ENCODE measurements around the gene TPO. TPM values are rescaled to one million over a fixed set of nuclear protein-coding genes. Genes with fewer than 3 reads are reported as not detected.

Gene TPO
- total RNA-seq, 1 experiment from 2014 or later = not detected

DNA sequence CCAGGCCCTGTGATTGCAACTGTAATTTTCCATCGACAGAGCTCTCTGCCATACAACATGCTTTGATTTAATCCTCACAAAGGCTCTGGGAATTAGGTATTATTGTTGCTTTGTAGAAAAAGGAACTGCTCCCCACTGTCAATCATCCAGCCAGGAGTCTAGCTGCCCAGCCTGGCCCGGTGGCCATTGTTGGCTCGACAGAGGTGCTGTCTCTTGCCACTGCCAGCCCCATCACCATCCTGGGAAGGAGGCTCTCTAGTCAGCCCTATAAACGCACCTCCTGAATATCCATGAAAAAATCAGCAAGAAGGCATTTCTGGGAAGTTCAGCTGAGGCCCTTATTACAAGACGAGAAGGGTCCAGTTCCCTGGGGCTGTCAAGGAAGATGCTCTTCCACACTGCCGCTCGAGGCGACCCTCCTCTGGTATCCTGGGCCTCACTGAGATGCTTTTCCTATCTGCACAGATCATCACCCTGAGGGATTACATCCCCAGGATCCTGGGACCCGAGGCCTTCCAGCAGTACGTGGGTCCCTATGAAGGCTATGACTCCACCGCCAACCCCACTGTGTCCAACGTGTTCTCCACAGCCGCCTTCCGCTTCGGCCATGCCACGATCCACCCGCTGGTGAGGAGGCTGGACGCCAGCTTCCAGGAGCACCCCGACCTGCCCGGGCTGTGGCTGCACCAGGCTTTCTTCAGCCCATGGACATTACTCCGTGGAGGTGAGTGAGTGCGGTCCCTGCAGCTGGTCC lies 71.0 kb downstream of the TPO start:
- H3K9me3 ChIP-seq (ENCODE audit: control insufficient read depth, insufficient read depth, low read depth, low read length) = no peaks in the 10 kb centered on the region
- no peaks in the 10 kb centered on the region for H3K4me1 ChIP-seq (ENCODE audit: control insufficient read depth, insufficient read depth, low read length)
- POLR2A ChIA-PET = no interaction called here
- no peaks in the 10 kb centered on the region for H3K27me3 ChIP-seq (ENCODE audit: control insufficient read depth, insufficient read depth, low read length)
- CTCF ChIA-PET = no interaction called here
- intact Hi-C loops (cut with micrococcal nuclease; ENCODE audit: unreplicated experiment) = no loop called here
- TF ChIP-seq SIN3A (IDR thresholded peaks at IDR 0.05; ENCODE audit: borderline replicate concordance, insufficient read depth, low read depth, low read length) (no peak), POLR2AphosphoS5 (IDR thresholded peaks at IDR 0.05; ENCODE audit: low read depth, low read length) (no peak), CTCF (IDR thresholded peaks at IDR 0.05) (no peak), TCF7L2 (IDR thresholded peaks at IDR 0.05; ENCODE audit: low read depth, low read length) (no peak), REST (IDR thresholded peaks at IDR 0.05; ENCODE audit: insufficient read depth in 1 of 2, low read depth in 2 of 2, low read length in 1 of 2) (no peak)
- no peak overlapping the region for H3K27ac ChIP-seq (ENCODE audit: low read length)
- ATAC-seq (no peak), DNase-seq (ENCODE audit: low read depth, low spot score) (no peak)
- in situ Hi-C loops (cut with HindIII; ENCODE audit: low pct_unique_long_range_greater_than_20kb, low sequenced_read_pairs) = no loop called here
- no peak overlapping the region for H3K4me3 ChIP-seq (ENCODE audit: low read depth in 2 of 2, low read length in 2 of 2)
- H3K36me3 ChIP-seq (ENCODE audit: control insufficient read depth, insufficient read depth, low read length) = no peaks in the 10 kb centered on the region
- BruUV-seq (replicated peaks) = no TSS peak

- H3K4me1 ChIP-seq (ENCODE audit: control insufficient read depth, insufficient read depth, low read length) = no peaks in the 10 kb centered on the region
- intact Hi-C loops (cut with micrococcal nuclease; ENCODE audit: unreplicated experiment) = no loop called here
- TF ChIP-seq POLR2AphosphoS5 (IDR thresholded peaks at IDR 0.05; ENCODE audit: low read depth, low read length) (no peak), CTCF (IDR thresholded peaks at IDR 0.05) (no peak), TCF7L2 (IDR thresholded peaks at IDR 0.05; ENCODE audit: low read depth, low read length) (no peak), REST (IDR thresholded peaks at IDR 0.05; ENCODE audit: insufficient read depth in 1 of 2, low read depth in 2 of 2, low read length in 1 of 2) (no peak), SIN3A (IDR thresholded peaks at IDR 0.05; ENCODE audit: borderline replicate concordance, insufficient read depth, low read depth, low read length) (no peak)
- POLR2A ChIA-PET = no interaction called here
- no peak for DNase-seq (ENCODE audit: low read depth, low spot score)
- H3K27me3 ChIP-seq (ENCODE audit: control insufficient read depth, insufficient read depth, low read length) = no peaks in the 10 kb centered on the region
- in situ Hi-C loops (cut with HindIII; ENCODE audit: low pct_unique_long_range_greater_than_20kb, low sequenced_read_pairs) = no loop called here
- no peaks in the 10 kb centered on the region for H3K9me3 ChIP-seq (ENCODE audit: control insufficient read depth, insufficient read depth, low read depth, low read length)
- H3K27ac ChIP-seq (ENCODE audit: low read length) = no peak overlapping the region
- no peaks in the 10 kb centered on the region for H3K36me3 ChIP-seq (ENCODE audit: control insufficient read depth, insufficient read depth, low read length)
- no peak for ATAC-seq
- CTCF ChIA-PET = no interaction called here
- H3K4me3 ChIP-seq (ENCODE audit: low read depth in 2 of 2, low read length in 2 of 2) = no peak overlapping the region
- BruUV-seq (replicated peaks) = no TSS peak
Measured at GRCh38 chr2:1486670-1487069, 73.4 kb downstream of the TPO start.

All from Panc1 (cell line).